GM13977 (cell line): ENCODE measurements around the gene GK2.

ENCODE experiments used
- DNase-seq: peaks from one replicate; pipeline ENCODE4 v3.0.0; 2012; ENCODE audit warnings: low spot score
- in situ Hi-C: fragments of 300-500 bp; cut with MboI; formaldehyde crosslinking; loops from one replicate; pipeline ENCODE4 v1.12.0; 2022; ENCODE audit warnings: low sequenced_read_pairs, low pct_unique_long_range_greater_than_20kb, mixed read lengths, inconsistent platforms; ENCODE audit not compliant: unreplicated experiment
- TF ChIP-seq, protein P1 (sequence below): IDR thresholded peaks from 2 replicates; pipeline ENCODE4 v1.5.1; 2012; ENCODE audit warnings: mild to moderate bottlenecking, control low read depth; ENCODE audit not compliant: insufficient read depth; ENCODE audit errors: extremely low read depth, missing control alignments

GK2 gene

DNA sequence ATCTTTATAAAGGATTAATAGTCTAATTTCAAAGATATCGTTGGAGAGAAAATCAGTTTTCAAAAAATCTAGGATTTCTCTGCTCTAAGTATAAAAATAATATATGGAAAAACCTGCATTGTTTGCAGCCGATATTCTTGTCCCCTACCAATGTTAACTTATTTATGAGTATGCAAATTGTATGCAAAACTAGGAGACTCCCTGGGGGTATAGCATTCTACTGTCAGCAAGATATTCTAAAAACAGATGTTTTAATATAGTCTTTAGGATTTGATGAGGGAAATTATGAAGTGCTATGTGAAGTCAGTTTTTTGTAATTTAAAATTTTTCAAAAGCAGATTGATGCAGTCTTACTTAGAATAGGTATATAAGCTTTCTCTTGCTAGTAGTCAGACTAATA is 40.9 kb downstream of the GK2 start:
- in situ Hi-C loops, result no loop called here
- TF ChIP-seq, protein P1, sequence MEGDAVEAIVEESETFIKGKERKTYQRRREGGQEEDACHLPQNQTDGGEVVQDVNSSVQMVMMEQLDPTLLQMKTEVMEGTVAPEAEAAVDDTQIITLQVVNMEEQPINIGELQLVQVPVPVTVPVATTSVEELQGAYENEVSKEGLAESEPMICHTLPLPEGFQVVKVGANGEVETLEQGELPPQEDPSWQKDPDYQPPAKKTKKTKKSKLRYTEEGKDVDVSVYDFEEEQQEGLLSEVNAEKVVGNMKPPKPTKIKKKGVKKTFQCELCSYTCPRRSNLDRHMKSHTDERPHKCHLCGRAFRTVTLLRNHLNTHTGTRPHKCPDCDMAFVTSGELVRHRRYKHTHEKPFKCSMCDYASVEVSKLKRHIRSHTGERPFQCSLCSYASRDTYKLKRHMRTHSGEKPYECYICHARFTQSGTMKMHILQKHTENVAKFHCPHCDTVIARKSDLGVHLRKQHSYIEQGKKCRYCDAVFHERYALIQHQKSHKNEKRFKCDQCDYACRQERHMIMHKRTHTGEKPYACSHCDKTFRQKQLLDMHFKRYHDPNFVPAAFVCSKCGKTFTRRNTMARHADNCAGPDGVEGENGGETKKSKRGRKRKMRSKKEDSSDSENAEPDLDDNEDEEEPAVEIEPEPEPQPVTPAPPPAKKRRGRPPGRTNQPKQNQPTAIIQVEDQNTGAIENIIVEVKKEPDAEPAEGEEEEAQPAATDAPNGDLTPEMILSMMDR, result no peak
- DNase-seq, result no peak

DNA sequence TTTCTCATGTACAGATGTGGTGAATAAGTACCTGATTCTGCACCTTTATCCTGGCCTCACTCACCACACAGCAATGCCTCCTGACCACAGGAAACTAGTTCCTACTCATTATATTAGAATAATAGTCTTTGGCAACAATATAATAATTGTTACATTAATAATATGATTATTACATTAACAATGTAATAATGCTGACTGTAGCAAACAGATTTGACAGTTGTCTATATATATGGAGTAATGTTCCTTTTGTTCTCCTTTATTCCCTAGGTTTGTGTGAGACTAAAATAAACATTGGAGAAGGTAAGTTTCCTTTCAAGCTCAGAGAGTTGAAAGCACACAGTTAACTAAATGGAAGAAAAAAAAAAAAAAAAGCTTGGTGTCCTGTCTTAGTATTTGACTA is 41.6 kb downstream of the GK2 start:
- in situ Hi-C loops, result no loop called here
- TF ChIP-seq, protein P1, result no peak
- DNase-seq, result no peak

DNA sequence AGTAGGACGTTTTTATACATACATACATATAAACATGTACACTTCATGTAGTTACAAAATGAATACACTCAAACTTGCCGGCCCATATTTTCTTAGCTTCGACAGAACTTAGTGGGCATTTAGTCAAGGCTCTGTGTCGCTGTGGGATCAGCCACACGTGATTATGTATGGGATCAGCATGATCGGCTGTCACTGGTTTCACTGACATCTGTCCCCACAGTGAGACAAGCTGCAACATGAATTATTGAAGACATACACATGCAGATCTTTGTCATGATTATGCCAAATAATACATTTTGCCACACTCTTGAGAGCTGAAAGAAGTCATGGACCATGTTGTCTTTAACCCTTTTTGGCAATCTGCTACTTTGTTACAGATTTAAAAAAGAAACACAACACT is 44.0 kb downstream of the GK2 start:
- no peak for DNase-seq
- in situ Hi-C loops, result no loop called here
- TF ChIP-seq, protein P1, result no peak

DNA sequence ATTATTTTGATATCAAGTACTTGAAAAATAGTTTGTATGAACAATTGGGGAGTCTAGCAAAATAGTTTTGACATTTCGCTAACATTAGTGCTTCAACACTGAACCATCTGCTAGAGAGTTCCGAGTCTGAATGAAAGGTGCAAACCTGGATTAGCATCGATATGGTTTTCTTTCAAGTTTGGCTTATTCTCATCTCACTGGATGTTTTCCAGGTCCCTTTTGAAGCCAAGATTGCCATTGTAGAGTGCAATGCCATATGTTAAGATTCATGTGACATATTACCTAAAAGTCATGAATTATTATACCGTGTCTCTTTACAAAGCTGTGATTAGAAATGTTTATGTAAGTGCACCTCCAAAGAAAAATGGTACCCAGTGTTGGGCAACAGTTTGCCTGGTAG is 45.4 kb downstream of the GK2 start:
- in situ Hi-C loops, result no loop called here
- TF ChIP-seq, protein P1, result no peak
- DNase-seq, result no peak

DNA sequence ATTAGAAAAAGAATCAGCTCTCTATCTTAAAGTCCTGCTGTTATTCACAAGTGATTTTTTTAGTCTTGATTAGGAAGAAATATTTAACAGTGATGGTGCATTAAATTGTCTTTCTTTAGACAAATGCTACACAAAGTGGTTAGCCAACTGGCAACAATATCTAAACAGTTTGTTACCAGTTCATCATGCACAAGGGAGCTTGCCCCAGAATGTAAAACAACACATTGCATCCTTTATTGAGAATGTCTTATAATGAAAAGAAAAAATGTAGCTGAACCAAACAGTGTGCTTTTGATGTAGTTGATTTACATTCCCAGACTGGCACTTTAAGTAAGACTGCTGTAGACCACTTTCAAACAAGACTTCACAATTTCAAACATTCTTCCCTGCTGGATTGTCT is 48.0 kb downstream of the GK2 start:
- in situ Hi-C loops, result no loop called here
- TF ChIP-seq, protein P1, result no peak
- no peak for DNase-seq

DNA sequence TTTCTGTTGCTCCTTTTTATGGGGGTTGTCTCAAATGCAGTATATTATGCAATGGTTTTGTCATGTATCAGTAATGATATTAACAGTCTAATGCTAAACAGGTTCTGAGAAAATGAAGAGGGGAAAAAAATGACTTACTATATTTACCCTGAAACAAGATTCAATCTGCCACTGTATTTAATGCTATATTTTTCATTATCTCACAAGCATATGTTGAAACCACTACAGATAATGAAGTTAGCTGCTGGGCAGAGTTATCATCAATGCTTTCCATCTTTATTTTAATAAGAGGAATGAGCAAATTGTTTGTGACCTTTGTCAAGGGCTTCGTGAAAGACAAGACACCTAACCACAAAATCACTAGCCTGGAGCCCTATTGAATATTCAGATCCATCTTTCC is 49.6 kb downstream of the GK2 start:
- TF ChIP-seq, protein P1, result no peak
- no peak for DNase-seq
- in situ Hi-C loops, result no loop called here

DNA sequence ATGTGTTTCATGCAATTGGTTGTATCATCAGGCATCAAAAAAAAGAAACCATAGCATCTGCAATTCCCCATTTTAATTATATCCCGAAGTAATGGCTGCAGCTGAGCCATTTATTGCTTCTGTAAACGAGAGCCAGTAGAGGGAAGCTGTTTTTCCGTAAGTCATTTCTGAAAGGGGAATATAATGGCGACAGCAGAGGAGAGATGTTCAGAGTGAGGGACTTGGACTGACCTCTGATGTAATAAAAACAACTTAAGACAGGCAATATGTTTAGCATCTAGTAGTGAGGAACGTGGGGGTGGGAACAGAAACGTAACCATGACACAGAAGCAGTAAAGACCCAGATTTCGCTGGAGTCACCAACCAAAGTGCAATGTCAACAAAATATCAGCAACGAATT is 50.7 kb downstream of the GK2 start:
- no peak for DNase-seq
- in situ Hi-C loops, result no loop called here
- TF ChIP-seq, protein P1, result no peak
